Measurements from ENCODE around the gene MYH1.

MYH1 gene

GRCh38 chr17:10477701-10478100 lies 40.6 kb downstream of the MYH1 start:
- no peak for DNase-seq (ENCODE audit: low spot score)

- DNase-seq (ENCODE audit: low spot score): no peak
Observed at GRCh38 chr17:10474536-10474935, 43.8 kb downstream of the MYH1 start.

DNA sequence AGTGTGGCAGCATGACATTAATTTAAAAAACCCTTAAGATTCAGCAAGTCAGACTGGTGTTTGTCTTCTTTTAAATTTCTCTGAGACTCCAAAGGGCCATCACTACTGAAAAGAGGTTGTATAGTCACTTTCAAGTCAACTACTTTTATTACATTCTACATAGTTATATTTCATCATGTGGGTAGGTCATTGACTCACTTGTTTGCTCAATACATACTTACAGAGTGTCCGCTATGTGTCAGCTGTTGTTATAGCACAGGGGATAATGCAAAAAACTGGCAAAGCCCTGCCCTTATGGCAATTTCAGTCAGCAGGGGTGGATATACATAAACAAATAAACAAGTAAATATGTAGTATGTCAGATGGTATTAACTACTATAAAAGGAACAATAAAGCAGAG lies 46.5 kb downstream of the MYH1 start:
- no peak for DNase-seq (ENCODE audit: low spot score)

DNA sequence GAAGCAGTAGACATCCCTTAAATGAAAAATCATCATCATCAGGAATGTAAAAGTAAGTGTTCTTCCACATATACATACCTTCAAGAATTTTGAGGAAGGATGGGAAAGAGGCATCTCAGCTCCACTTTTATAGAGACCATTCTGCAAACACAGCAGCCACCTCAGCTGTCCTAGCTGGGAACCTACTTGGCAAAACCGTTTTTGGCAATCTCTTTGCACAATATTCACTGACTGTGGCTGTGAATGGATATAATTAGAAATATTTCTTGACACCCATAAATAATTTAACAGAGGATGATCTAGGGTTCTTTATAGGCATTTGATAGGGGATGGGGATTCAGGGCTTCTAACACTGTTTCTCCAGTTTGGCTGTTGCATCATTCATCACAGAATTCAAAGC lies 48.9 kb downstream of the MYH1 start, which contains the start of gene MYH4:
Gene MYH4 (minus strand): TSS at position 101 of the 400 bp plus-strand sequence. CDS start 2,814 bp downstream, outside the sequence.
- no peak for DNase-seq (ENCODE audit: low spot score)

GRCh38 chr17:10463402-10463801 lies 54.9 kb downstream of the MYH1 start:
- no peak for DNase-seq (ENCODE audit: low spot score)

DNA sequence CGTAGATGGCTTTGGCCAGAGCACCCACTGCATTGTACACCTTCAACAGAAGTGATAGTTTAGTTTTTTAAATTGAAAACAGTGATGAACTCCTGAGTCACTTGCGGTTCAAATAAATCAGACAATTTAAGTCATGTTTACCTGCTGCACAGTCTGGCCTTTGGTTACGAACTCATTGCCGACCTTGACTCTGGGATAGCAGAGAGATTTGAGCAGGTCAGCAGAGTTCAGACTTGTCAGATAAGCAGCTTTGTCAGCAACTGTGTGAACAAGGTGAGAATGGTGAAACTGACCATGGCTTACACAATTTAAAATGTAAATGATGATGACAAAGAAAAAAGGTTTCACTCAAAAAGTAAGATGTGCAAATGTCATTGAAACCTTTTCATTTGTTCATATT lies 58.3 kb downstream of the MYH1 start:
- no peak for DNase-seq (ENCODE audit: low spot score)

- no peak for DNase-seq (ENCODE audit: low spot score)
Observed at GRCh38 chr17:10458701-10459100, 59.6 kb downstream of the MYH1 start.

- no peak for DNase-seq (ENCODE audit: low spot score)
Observed at GRCh38 chr17:10457952-10458351, 60.4 kb downstream of the MYH1 start.

- no peak for DNase-seq (ENCODE audit: low spot score)
Observed at GRCh38 chr17:10447026-10447931, 71.1 kb downstream of the MYH1 start.
